ENCODE data around the gene DSE.

Gene DSE

GRCh38 chr6:116388924-116389323 is 18.2 kb downstream of the DSE start:
- no peak for DNase-seq

GRCh38 chr6:116389357-116389756 is 18.6 kb downstream of the DSE start:
- DNase-seq: no peak

- DNase-seq: no peak
Measured at GRCh38 chr6:116390581-116390980, 19.8 kb downstream of the DSE start.

- DNase-seq: no peak
Measured at GRCh38 chr6:116392132-116393013, 21.6 kb downstream of the DSE start.

GRCh38 chr6:116393430-116393829 is 22.7 kb downstream of the DSE start:
- no peak for DNase-seq

GRCh38 chr6:116395647-116396046 is 24.9 kb downstream of the DSE start:
- DNase-seq: no peak

GRCh38 chr6:116396441-116396840 is 25.7 kb downstream of the DSE start:
- no peak for DNase-seq

GRCh38 chr6:116397914-116398313 is 27.2 kb downstream of the DSE start:
- DNase-seq: no peak

- DNase-seq: no peak
Measured at GRCh38 chr6:116398316-116399010, 27.7 kb downstream of the DSE start.

- no peak for DNase-seq
Measured at GRCh38 chr6:116399287-116399686, 28.5 kb downstream of the DSE start.

- no peak for DNase-seq
Measured at GRCh38 chr6:116400328-116400727, 29.6 kb downstream of the DSE start.

- DNase-seq: no peak
Measured at GRCh38 chr6:116402108-116402937, 31.6 kb downstream of the DSE start.

GRCh38 chr6:116403205-116403604 is 32.5 kb downstream of the DSE start:
- no peak for DNase-seq

- no peak for DNase-seq
Measured at GRCh38 chr6:116404696-116405095, 33.9 kb downstream of the DSE start.

GRCh38 chr6:116405138-116405537 is 34.4 kb downstream of the DSE start:
- no peak for DNase-seq

- no peak for DNase-seq
Measured at GRCh38 chr6:116405652-116406356, 35.1 kb downstream of the DSE start.

GRCh38 chr6:116406678-116407345 is 36.1 kb downstream of the DSE start:
- no peak for DNase-seq

- no peak for DNase-seq
Measured at GRCh38 chr6:116408491-116408890, 37.7 kb downstream of the DSE start.

GRCh38 chr6:116409756-116410155 is 39.0 kb downstream of the DSE start:
- no peak for DNase-seq

GRCh38 chr6:116411284-116411623 is 40.5 kb downstream of the DSE start:
- no peak for DNase-seq

GRCh38 chr6:116412270-116412669 is 41.5 kb downstream of the DSE start:
- no peak for DNase-seq

GRCh38 chr6:116413357-116413756 is 42.6 kb downstream of the DSE start:
- DNase-seq: no peak

All from stimulated activated CD4-positive, alpha-beta T cell treated with anti-CD3 and anti-CD28 coated beads, Interleukin-2, amount 100 ng/mL, for 48 hours (primary cell).